Pancreas (tissue), 10 donors: ENCODE results near the gene THTPA. TPM values are rescaled to one million over a fixed set of nuclear protein-coding genes. Genes with fewer than 3 reads are reported as not detected.

Experiments
- ATAC-seq, 4 donors: fragments of 200-7000 bp; cut with Tn5 transposase; one replicate each; pipeline versions ENCODE4 v1.8.0 to v1.9.1; 2020; ENCODE audit warnings: mild to moderate bottlenecking in 4 of 4, moderate library complexity in 4 of 4
- DNase-seq, 6 donors: peaks; one replicate each; pipeline ENCODE4 v3.0.0-alpha.2; 2020
- FAIRE-seq: peaks from 2 replicates; lab custom pipeline; 2012; peaks lifted over from hg19 to GRCh38; lab: Jason Lieb, UNC
- H3K27ac ChIP-seq, 4 donors: fragments of 200-600 bp; sonication (generic); 1 replicate in 3 of 4; 2 replicates in 1 of 4; pipeline versions ENCODE4 v1.5.0 to v1.8.0; 2020
- H3K27me3 ChIP-seq, 4 donors: fragments of 200-600 bp; one replicate each; pipeline ENCODE4 v1.8.0; 2021
- H3K36me3 ChIP-seq, 3 donors: fragments of 200-600 bp; sonication (generic) in 1 of 3; one replicate each; pipeline versions ENCODE4 v1.5.0 to v1.8.0; 2020 to 2021
- H3K4me1 ChIP-seq, 3 donors: fragments of 200-600 bp; one replicate each; pipeline ENCODE4 v1.8.0; 2021
- H3K4me3 ChIP-seq, 4 donors: fragments of 200-600 bp; sonication (generic) in 2 of 4; one replicate each; pipeline versions ENCODE4 v1.5.0 to v1.8.0; 2020 to 2021
- H3K9me3 ChIP-seq, 4 donors: fragments of 200-600 bp; one replicate each; pipeline ENCODE4 v1.8.0; 2021
- CTCF ChIP-seq, 4 donors: fragments of 200-600 bp; sonication (generic) in 3 of 4; IDR thresholded peaks; one replicate each; pipeline versions ENCODE4 v1.5.0 to v1.8.0; 2021; ENCODE audit warnings: antibody characterized with exemption in 4 of 4
- WGBS, 2 donors: extraction: QIAGEN DNeasy Blood & Tissue Kit; methylation state at CpG; one replicate each; pipeline ENCODE4 v1.1.7; 2013; 5-methylcytosine and 5-hydroxymethylcytosine counted together
- intact Hi-C, 3 donors: fragments of 100-400 bp; cut with DNase I; formaldehyde crosslinking; loops; one replicate each; pipeline versions ENCODE4 v1.11.1 to v1.14.2; 2022
- polyA plus RNA-seq, 2 donors: library from polyadenylated mRNA; stranded (reverse); fragments of 200-250 nt; gene quantifications; one replicate each; pipeline ENCODE4 v1.2.3, GENCODE V29; 2013
- total RNA-seq, 6 donors: library from RNA; stranded (reverse); fragmentation: NEBNext Ultra II Directional in 4 of 6; extraction: Animal tissue kit (Norgen Biotek cat#: 25700) in 4 of 6; gene quantifications; one replicate each; pipeline versions ENCODE4 v1.2.1 to v1.2.4, GENCODE V29; 2021 to 2023
- donor health status: healthy with polysubstance abuse.
- donor health status: DM: no; HTN: no; CAD: no; lungs with moderate emphysema.
- donor health status: DM: no; HTN: no; CAD: no.
- donor health status: control.
- donor health status: control.
- donor health status: Bipolar disorder and iron deficiency.
- donor health status: DM: yes; HTN: yes; CAD: no.
- donor health status: DM: no; HTN: no; CAD: no.
- donor health status: DM: no; HTN: no; CAD: no.
- donor health status: DM: yes; HTN: yes; CAD: no.

Gene THTPA
- total and polyA plus RNA-seq, 8 donors: 5.6 to 11.9 (median 9.3) TPM

DNA sequence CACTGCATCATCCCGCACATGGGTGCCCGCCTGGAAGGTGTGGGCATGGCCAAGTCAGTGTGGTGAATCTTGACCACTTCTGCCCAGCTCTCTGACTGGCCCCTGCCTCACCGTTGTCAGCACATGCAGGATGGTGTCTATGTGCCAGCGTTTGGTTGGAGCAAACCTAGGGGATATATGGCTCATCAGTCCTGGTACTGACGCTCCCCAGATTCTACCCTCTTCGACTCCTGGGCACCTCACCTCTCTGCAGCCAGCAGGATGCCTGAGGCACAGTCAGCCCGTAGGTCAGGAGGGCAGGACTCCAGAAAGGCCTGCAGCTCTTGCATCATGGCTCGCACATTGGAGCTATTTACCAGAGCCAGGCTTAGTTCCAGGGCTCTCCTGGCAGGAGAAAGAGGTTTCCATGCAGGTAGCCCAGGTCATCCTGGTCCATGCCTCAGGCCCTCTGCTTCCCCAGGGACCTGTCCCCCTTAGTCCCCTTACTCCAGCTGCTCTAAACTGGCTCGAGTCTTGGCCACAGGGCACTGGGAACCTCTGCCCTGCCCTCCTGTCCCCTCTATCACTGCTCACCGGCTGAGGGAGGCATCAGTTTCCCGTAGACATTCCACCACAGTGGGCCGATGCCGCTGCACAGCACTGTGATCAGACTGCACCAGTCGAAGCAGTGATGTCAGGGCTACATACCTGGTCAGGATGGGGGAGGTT lies 7.6 kb downstream of the THTPA start:
- DNase-seq (no peak), FAIRE-seq (no peak), ATAC-seq (no peak)
- Histone ChIP-seq H3K9me3 (no peaks in the 10 kb centered on the region), H3K4me3 (no peak overlapping the region), H3K27me3 (no peaks in the 10 kb centered on the region), H3K36me3 (peaks cover 0 to 30% (median 7%) of the 10 kb centered on the region in 3 donors), H3K4me1 (peaks cover 0 to 14% (median 6%) of the 10 kb centered on the region in 3 donors), H3K27ac (no peak overlapping the region)
- 72 to 79% methylated on average over 14 of the region's 14 CpGs for WGBS, 2 donors
- intact Hi-C loops: loop anchor here in 2 of 3 donors (5.0 kb wide), 2 partner anchors 81 to 86 kb away; no protein-coding TSS in a partner anchor
- no peak for TF ChIP-seq CTCF (IDR thresholded peaks at IDR 0.05)

- H3K27me3 ChIP-seq: no peaks in the 10 kb centered on the region
- intact Hi-C loops: loop anchor here in 2 of 3 donors (5.0 kb wide), 2 partner anchors 82 to 87 kb away; no protein-coding TSS in a partner anchor
- H3K9me3 ChIP-seq: no peaks in the 10 kb centered on the region
- DNase-seq (no peak), ATAC-seq (no peak), FAIRE-seq (no peak)
- H3K36me3 ChIP-seq: peaks cover 0 to 30% (median 7%) of the 10 kb centered on the region in 3 donors
- no peak overlapping the region for H3K27ac ChIP-seq
- WGBS, 2 donors: 88 to 94% methylated on average over 13 of the region's 13 CpGs
- H3K4me1 ChIP-seq: peaks cover 0 to 14% (median 6%) of the 10 kb centered on the region in 3 donors
- no peak for TF ChIP-seq CTCF (IDR thresholded peaks at IDR 0.05)
- H3K4me3 ChIP-seq: no peak overlapping the region
Observed at GRCh38 chr14:23564181-23564812, 8.2 kb downstream of the THTPA start.

GRCh38 chr14:23564876-23565275 lies 8.8 kb downstream of the THTPA start:
- Histone ChIP-seq H3K36me3 (peaks cover 0 to 28% (median 7%) of the 10 kb centered on the region in 3 donors), H3K9me3 (no peaks in the 10 kb centered on the region), H3K27ac (no peak overlapping the region), H3K4me3 (no peak overlapping the region), H3K27me3 (no peaks in the 10 kb centered on the region), H3K4me1 (peaks cover 0 to 14% (median 6%) of the 10 kb centered on the region in 3 donors)
- WGBS, 2 donors: 83 to 84% methylated on average over 7 of the region's 7 CpGs
- DNase-seq (no peak), FAIRE-seq (no peak), ATAC-seq (no peak)
- intact Hi-C loops: loop anchor here in 2 of 3 donors (5.0 kb wide), 2 partner anchors 83 to 88 kb away; no protein-coding TSS in a partner anchor
- no peak for TF ChIP-seq CTCF (IDR thresholded peaks at IDR 0.05)

DNA sequence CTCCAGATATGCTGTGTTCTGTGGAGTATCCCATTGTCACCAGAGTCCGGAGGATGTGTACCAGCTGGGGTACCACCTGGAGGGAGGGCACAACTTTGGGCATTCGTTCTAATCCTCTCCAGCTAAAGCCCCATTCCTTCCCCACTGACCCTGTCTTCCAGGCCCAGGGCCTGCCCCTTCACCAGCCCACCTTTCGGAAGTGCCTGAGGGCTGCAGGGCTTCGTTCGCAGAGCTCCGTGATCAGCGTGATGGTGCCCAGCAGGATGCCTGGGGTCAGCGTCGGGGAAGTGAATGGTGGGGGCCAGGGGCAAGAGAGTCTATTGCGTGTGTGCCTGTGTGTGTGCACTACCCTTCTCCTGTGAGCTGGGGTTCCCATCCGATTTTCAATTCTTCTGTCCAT lies 9.6 kb downstream of the THTPA start:
- no peak for TF ChIP-seq CTCF (IDR thresholded peaks at IDR 0.05)
- 84 to 91% methylated on average over 11 of the region's 11 CpGs for WGBS, 2 donors
- H3K4me3 ChIP-seq: no peak overlapping the region
- H3K27ac ChIP-seq: no peak overlapping the region
- peaks cover 0 to 14% (median 6%) of the 10 kb centered on the region in 3 donors for H3K4me1 ChIP-seq
- DNase-seq: no peak
- no peak for FAIRE-seq
- H3K9me3 ChIP-seq: no peaks in the 10 kb centered on the region
- intact Hi-C loops: no loop called here
- H3K27me3 ChIP-seq: no peaks in the 10 kb centered on the region
- no peak for ATAC-seq
- peaks cover 0 to 24% (median 7%) of the 10 kb centered on the region in 3 donors for H3K36me3 ChIP-seq
